ENCODE data around the gene RAPGEF5. TPM values are rescaled to one million over a fixed set of nuclear protein-coding genes. Genes with fewer than 3 reads are reported as not detected.

The RAPGEF5 gene
- total RNA-seq, 1 experiment from 2014 or later, result 15.6 TPM

GRCh38 chr7:22088827-22089226, 268.1 kb downstream of the RAPGEF5 start:
- intact Hi-C loops (cut with micrococcal nuclease), result no loop called here
- Histone ChIP-seq H3K4me2 (ENCODE audit: low read length) (no peak overlapping the region), H3K9me3 (ENCODE audit: control insufficient read depth in 1 of 2, insufficient read depth in 1 of 2, low read depth in 1 of 2, low read length in 2 of 2) (no peaks in the 10 kb centered on the region), H3K36me3 (ENCODE audit: control insufficient read depth in 1 of 2, insufficient read depth in 2 of 2, low read length in 2 of 2) (no peaks in the 10 kb centered on the region), H3K4me1 (ENCODE audit: control insufficient read depth in 1 of 2, insufficient read depth in 2 of 2, low read length in 2 of 2) (peaks cover 2 to 3% of the 10 kb centered on the region in 2 experiments; a peak in 3 of 4 replicates), H2AFZ (ENCODE audit: low read depth, low read length, poor library complexity, severe bottlenecking) (no peak overlapping the region), H3K27ac (ENCODE audit: low read depth, low read length) (no peak overlapping the region), H3K79me2 (ENCODE audit: insufficient read depth, low read length) (no peaks in the 10 kb centered on the region), H3K9ac (ENCODE audit: low read length) (no peak overlapping the region), H3K27me3 (ENCODE audit: insufficient read depth, low read length) (no peaks in the 10 kb centered on the region), H3K4me3 (replicated peaks in 1 of 2; ENCODE audit: low read depth in 1 of 2, low read length in 2 of 2) (no peak overlapping the region), H4K20me1 (ENCODE audit: insufficient read depth) (no peaks in the 10 kb centered on the region), H3K9me2 (ENCODE audit: insufficient read depth) (no peaks in the 10 kb centered on the region)
- ATAC-seq (no peak), DNase-seq (ENCODE audit: low read depth, low spot score) (no peak)
- no TSS peak for BruUV-seq (replicated peaks)
- no peak for TF ChIP-seq ZFX (IDR thresholded peaks at IDR 0.05)
- no peak for TF ChIP-seq JUND (IDR thresholded peaks at IDR 0.05)
- TF ChIP-seq REST (IDR thresholded peaks at IDR 0.05; ENCODE audit: low read depth), result no peak
- TF ChIP-seq CTCF (IDR thresholded peaks at IDR 0.05 in 2 of 3, conservative IDR thresholded peaks at IDR 0.05 in 1 of 3; ENCODE audit: borderline replicate concordance in 1 of 3, insufficient read depth in 1 of 3, low read depth in 2 of 3, low read length in 2 of 3), result no peak
- no peak for TF ChIP-seq ATF3 (IDR thresholded peaks at IDR 0.05)
- TF ChIP-seq ZBTB33 (IDR thresholded peaks at IDR 0.05; ENCODE audit: extremely low read depth, insufficient replicate concordance, low read length), result no peak
- no peak for TF ChIP-seq SIN3A (IDR thresholded peaks at IDR 0.05; ENCODE audit: low read depth)
- TF ChIP-seq YY1 (IDR thresholded peaks at IDR 0.05; ENCODE audit: extremely low read depth, insufficient replicate concordance, low read depth, low read length), result no peak
- TF ChIP-seq MAX (IDR thresholded peaks at IDR 0.05), result no peak
- TF ChIP-seq SRF (IDR thresholded peaks at IDR 0.05; ENCODE audit: low read depth), result no peak
- no peak for TF ChIP-seq CBX3 (IDR thresholded peaks at IDR 0.05; ENCODE audit: low read depth)
- no peak for TF ChIP-seq FOSL1 (IDR thresholded peaks at IDR 0.05; ENCODE audit: low read depth)
- no peak for TF ChIP-seq CEBPB (IDR thresholded peaks at IDR 0.05; ENCODE audit: low read depth)
- TF ChIP-seq EZH2phosphoT487 (IDR thresholded peaks at IDR 0.05; ENCODE audit: borderline replicate concordance), result no peak
- TF ChIP-seq POLR2AphosphoS5 (IDR thresholded peaks at IDR 0.05; ENCODE audit: low read depth, low read length), result no peak
- ChIA-PET POLR2A (no interaction called here), RAD21 (ENCODE audit: low non-redundant PET in 1 of 2, low total read pairs in 2 of 2, uncharacterized antibody in 2 of 2, unreplicated experiment in 2 of 2) (no interaction called here), CTCF (interaction anchor here (1.1 kb wide), 1 partner anchor 15 kb away, joined by 3 read pairs; no protein-coding TSS in a partner anchor)
